CMK (cell line): ENCODE results near the gene MTX1.

Experiments
- DNase-seq: peaks from one replicate; pipeline ENCODE4 v3.0.0-alpha.2; 2010; ENCODE audit warnings: low read depth

Gene MTX1

DNA sequence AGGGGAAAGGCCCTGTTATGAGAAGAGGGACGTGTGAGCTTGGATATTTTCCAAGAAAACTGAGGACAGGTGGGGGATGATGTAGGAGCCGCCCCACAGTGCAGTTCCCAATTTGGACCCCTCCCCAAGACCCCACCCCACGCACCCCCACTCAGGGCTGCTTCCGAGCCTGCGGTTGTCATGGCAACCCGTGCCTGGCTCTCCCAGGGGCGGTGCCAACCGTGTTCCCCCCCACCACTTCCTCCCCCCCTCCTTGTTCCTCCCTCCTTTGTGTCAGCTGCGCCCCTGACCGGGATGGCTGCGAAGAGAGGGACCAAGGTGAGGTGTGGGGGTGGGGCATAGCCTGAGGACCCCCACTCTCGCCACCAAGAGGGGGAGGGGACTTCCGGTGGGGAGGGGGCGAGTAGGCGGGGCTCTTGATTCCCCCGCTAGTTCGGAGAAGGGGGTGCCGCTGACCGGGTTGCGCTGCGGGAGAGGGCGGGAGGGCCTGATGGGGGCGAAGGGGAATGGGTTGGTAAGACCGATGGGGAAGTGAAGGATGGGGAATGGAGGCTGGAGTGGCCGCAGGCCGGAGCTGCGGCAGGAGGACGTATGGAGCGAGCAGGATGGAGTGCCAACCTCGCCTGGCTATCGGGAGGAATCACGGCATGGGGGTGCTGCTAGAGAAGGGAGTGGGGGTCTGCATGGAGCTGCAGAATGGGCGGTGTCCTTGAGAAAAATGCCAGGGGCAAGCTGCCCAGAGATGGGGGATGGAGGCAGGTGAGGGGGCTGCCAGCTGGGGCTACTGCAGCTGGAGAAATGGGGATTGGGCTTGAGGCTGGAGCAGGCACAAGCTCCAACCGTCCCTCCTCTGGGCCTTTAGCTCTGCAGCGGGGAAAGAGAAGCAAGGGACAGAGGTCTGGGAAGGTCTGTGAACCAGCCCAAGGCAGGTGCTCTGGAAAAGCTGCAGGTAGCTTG, 33.9 kb upstream of the MTX1 start:
- no peak for DNase-seq

DNA sequence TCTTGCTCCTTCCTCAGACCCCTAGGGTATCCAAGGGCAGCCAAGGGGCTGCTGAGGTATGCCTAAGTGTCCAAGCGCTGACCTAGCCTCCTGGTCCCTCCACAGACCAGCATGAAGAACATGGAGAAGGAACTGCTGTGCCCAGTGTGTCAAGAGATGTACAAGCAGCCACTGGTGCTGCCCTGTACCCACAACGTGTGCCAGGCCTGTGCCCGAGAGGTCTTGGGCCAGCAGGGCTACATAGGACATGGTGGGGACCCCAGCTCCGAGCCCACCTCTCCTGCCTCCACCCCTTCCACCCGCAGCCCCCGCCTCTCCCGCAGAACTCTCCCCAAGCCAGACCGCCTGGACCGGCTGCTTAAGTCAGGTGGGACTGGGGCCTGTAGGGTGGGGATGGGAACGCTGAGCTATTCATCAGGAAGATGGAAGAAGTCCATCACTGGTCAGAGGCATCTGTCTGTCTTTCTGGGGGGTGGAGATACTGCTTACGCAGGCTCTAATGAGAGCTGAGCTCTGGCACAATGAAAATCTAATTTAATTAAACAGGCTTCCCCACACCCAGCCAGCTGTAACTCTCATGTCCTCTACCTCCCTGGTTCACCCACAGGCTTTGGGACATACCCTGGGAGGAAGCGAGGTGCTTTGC, 33.1 kb upstream of the MTX1 start:
- no peak for DNase-seq

DNA sequence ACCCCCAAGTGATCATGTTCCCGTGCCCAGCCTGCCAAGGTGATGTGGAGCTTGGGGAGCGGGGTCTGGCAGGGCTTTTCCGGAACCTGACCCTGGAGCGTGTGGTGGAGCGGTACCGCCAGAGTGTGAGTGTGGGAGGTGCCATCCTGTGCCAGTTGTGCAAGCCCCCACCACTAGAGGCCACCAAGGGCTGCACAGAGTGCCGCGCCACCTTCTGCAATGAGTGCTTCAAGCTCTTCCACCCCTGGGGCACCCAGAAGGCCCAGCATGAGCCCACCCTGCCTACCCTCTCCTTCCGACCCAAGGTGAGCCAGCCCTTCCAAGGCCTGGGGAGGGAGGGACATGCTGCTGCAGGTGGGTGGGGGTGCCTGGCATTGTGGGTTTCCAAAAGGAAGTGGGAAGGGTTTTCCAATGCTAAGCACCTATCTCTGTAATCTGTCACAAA, 32.5 kb upstream of the MTX1 start:
- DNase-seq, result no peak

DNA sequence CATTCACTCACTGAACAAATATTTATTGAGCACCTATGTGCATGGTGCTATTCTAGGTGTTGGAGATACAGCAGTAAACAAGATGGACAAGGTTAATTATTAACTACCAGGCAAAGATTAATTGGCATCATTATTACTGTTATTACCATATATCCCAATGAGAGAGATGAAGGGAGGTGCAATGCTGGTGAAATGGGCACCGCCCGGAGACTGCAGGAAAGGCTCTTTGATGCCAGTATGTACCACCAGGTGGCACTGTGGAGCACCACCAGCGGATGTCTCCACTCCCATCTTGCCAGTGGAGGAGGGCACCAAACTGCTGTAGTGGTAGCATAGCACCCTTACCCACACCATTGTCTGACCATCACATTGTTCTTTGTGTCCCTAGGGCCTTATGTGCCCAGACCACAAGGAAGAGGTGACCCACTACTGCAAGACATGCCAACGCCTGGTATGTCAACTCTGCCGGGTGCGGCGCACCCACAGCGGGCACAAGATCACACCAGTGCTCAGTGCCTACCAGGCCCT, 31.9 kb upstream of the MTX1 start:
- peak; percentile 68 for DNase-seq

DNA sequence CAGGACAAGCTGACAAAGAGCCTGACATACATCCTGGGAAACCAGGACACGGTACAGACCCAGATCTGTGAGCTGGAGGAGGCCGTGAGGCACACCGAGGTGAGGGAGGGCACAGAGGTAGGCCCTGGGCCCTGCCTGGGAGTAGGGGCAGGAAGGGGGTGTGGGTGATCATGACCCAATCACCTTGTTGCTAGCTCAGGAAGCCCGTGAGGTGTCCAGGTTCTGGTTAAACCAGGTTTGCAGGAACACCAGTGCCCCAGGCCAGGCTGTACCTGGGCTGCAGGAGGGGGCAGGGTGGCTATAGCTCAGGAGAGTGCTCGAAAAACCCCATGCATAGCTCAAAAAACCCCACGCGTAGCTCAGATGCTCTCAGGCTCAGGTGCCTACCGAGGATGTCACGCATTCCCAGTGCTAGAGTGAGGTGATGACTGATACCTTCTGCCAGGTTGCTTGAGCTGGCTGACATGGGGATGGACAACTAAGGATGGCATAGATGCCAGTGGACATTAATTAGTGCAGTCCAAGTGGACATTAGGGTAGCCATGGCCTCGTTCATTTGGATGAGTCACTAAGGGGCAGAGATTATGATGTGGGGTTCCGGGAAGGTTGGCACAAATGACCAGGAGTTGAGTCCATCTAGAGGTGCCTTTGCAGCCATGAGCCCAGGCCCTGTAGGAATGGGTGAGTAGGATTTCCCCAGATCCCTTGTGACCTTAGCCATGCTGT, 31.1 kb upstream of the MTX1 start:
- DNase-seq, result no peak

DNA sequence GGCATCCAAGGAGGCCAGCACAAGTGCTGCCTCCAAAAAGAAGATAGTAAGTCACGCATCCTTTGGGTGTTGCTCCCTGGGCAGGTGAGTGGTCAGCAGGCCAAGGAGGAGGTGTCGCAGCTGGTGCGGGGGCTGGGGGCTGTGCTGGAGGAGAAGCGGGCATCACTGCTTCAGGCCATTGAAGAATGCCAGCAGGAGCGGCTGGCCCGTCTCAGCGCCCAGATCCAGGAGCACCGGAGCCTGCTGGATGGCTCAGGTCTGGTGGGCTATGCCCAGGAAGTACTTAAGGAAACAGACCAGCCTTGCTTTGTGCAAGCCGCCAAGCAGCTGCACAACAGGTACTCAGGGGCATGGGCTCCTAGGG, 30.6 kb upstream of the MTX1 start:
- no peak for DNase-seq

DNA sequence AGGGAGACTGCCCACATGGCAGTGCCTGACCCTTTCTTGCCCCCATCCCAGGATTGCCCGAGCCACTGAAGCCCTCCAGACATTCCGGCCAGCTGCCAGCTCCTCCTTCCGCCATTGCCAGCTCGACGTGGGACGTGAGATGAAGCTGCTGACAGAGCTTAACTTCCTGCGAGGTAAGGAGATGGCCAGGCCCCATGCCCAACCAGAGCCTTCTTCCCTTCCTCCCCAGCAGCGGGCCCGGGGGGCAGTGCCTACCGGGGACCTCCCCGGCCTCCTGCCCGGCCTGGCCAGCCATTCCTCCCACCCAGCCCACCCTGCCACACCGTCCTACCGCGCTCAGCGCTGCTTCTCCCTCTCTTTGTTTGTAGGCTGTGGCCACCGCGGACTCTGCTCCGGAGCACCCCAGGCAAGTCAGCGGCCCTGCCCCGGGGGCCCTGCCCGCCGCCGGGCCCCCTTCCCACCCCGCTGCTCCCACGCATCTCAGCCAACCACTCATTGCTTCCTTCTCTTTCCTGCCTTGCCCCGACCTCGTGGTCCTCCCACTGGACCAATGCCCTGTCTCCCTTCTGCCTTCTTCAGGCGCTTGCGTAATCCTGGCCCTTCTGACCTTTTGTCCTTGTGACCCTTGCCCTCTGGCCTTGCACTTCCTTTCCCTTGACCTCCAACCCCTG, 29.9 kb upstream of the MTX1 start:
- DNase-seq, result no peak

DNA sequence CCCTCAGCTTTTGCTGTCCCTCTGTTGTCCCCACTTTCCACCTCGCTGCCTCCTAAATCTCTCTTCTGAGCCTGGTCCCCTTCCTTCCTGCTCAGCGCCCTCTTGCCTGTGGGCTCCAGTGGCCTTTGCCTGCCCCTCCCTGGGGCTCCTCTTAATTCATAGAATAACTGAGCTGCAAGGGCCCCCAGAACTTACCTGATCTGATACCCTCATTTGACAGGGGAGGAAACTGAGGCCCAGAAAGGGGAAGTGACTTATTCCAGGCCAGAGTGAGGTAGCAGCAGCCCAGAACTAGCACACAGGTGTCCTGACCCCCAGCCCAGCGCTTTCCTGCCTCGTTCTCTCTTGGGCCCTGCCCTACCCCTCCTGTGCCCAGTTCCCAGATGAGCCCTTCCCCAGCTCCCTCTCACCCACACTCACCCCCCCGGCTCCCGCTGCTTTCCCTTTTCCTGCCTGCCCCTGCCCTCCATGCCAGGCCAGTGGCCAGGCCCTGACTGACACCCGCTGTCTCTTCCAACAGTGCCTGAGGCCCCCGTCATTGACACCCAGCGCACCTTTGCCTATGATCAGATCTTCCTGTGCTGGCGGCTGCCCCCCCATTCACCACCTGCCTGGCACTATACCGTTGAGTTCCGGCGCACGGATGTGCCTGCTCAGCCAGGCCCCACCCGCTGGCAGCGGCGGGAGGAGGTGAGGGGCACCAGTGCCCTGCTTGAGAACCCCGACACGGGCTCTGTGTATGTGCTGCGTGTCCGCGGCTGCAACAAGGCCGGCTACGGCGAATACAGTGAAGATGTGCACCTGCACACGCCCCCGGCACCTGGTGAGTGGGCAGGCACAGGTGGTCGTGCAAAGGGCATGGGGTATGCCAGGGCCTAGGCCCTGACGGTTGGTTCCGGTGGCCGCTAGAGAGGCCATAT, 29.1 kb upstream of the MTX1 start:
- no peak for DNase-seq

DNA sequence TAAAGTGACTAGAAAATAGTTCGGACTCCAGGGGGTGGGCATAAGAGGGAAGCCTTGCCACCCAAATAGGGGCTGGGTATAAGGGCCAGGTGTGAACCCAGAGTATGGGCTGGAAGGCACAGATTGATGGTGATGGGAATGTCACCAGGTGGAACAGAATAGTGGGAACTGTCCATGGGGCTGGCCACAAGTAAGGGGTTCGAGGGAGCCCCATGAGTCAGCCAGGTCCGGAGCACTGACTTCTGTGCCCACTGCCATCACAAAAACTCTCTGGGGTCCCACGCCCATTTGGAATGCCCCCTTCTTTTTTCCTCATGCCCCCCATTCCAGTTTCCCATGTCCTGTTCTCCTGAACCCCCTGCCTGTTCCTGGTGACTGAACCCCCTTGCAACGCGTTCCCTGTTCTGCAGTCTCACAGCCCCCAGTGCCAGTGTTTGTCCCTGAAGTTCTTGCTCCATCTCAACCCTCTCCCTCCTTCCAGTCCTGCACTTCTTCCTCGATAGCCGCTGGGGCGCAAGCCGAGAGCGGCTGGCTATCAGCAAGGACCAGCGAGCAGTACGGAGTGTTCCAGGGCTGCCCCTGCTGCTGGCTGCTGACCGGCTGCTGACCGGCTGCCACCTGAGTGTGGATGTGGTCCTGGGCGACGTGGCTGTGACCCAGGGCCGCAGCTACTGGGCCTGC, 27.0 kb upstream of the MTX1 start:
- no peak for DNase-seq

DNA sequence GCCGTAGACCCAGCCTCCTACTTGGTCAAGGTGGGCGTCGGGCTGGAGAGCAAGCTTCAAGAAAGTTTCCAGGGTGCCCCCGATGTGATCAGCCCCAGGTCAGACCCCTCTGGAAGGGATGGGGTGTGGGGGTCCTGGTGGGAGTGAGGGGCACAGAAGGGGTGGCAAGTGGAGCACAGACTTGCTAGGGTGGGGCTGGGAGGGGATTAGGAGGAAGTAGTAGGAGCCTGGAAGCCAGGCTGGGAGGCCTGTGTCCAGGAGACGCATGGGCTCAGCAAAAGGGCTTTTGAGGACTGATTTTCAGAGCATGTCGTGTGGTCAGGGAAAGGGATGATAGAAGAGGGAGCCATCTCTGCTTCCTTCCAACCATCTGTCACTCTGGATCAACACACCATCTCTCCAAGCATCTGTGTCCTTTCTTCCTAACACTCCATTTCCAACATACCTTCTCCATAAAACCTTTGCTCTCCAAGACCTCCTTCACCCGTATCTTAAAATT, 26.4 kb upstream of the MTX1 start:
- DNase-seq, result no peak

DNA sequence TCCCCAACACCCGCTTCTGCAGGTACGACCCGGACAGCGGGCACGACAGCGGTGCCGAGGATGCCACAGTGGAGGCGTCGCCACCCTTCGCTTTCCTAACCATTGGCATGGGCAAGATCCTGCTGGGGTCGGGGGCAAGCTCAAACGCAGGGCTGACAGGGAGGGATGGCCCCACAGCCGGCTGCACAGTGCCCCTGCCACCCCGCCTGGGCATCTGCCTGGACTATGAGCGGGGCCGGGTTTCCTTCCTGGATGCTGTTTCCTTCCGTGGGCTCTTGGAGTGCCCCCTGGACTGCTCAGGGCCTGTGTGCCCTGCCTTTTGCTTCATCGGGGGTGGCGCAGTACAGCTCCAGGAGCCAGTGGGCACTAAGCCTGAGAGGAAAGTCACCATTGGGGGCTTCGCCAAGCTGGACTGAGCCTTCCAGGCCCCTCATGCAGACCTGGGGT, 24.7 kb upstream of the MTX1 start:
- DNase-seq, result no peak

DNA sequence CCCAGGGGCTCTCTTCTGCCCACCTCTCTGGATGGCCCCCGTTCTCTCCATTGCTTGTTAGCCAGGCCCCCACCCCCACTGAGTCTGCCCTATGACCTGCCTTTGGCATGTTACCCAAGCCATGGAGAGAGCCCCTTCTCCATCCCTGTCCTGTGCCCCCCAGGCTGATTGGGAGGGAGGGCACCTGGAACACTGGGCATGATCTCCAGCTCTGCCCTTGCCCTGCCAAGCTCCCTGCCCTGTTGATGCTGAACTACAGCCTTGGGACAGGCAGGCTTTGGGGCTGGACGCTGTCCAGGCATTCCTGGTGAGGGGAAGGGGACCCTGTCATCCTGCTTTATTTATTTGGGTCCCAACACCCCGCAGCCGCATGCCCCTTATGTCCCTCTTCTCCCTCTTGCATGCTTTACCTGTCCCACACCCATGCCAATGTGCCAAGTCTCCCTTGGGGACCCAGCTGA, 24.1 kb upstream of the MTX1 start:
- no peak for DNase-seq

DNA sequence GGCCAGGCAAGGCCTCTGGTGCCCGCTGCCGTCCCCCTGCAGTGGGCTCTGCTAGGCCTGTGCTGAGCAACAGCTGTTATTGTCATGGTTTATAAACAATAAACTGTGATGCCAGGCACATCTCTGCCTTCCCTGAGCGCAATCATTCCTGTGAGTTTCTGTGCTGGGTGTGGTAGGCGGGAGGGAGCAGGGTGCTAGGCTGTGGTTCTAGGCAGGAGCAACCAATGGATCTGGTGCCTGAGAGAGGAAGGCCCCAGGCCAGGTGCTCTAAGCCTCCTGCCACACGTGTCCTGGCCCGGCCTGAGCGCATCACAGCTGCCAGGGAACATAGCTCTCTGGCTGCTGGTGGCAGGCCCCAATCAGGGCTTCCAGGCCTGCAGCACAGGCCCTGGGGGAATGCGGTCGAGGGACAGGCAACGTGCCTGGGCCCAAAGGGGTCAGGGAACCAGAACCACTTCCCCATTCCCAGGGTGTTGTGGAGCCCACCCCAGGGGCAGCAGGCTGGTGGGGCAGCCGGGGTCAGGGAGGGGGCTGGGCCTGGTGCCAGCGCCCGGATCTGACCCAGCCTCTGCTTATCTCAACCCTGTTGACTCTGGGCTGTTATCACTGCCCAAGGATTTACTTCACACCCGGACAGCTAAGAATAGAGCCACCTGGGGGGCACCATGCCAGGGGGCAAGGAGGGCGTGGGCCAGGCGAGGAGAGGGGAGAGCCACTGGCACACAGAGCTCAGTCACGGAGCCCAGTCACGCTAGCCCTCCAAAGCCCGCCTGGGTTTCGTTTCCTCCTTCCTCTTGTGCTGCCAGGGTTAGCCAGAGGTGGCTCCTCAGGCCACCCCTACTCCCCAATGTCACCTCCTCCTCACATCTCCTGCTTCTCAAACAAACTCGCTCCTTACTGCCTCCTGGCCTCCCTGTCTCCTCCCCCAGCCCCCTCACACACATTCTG, 23.4 kb upstream of the MTX1 start:
- DNase-seq, result peak; percentile 68

DNA sequence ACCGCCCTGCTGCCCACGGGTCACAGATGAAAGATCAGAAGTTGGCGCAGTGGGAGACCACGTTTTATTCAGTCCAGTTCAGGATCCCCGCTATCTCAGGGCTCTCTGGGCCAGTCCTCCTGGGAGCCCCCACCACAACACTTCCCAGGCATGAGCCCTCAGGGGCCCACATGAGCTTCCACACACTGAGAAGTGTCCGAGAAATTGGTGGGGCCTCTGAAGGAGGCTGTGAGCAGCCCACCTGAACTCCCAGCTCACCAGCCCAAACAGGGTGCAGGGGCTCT, 22.8 kb upstream of the MTX1 start:
- no peak for DNase-seq

DNA sequence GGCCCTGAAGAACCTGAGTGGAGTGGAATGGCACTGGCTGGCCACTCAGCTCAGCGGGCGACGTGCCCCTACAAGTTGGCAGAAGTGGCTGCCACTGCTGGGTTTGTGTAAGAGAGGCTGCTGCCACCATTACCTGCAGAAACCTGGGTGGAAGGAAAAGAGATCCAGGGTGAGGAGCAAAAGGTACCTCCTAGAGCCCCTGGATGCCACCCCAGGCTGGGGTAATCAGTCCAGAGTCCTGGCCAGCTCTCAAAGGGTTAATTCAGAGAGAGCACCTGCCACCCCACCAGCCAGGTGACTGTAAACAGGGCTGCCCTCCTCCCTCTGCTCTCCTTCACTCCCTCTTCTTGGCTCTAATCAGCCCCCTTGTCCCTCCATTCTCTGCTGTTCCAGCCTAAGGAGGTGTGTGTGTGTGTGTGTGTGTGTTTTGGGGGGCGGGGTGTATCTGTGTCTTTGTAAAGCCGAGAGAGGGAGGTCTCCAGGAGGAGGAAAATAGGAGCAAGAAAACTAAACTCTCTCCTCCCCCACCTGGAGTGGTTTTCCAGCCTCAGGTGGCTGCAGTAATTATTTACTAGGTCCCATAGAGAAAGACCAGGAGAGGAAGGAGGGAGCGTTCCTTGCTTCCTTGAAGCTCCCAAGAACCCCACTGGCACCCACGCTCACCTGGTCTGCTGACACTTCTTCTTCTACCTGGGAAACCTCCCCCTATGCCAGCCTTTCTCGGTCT, 22.3 kb upstream of the MTX1 start:
- DNase-seq, result no peak

DNA sequence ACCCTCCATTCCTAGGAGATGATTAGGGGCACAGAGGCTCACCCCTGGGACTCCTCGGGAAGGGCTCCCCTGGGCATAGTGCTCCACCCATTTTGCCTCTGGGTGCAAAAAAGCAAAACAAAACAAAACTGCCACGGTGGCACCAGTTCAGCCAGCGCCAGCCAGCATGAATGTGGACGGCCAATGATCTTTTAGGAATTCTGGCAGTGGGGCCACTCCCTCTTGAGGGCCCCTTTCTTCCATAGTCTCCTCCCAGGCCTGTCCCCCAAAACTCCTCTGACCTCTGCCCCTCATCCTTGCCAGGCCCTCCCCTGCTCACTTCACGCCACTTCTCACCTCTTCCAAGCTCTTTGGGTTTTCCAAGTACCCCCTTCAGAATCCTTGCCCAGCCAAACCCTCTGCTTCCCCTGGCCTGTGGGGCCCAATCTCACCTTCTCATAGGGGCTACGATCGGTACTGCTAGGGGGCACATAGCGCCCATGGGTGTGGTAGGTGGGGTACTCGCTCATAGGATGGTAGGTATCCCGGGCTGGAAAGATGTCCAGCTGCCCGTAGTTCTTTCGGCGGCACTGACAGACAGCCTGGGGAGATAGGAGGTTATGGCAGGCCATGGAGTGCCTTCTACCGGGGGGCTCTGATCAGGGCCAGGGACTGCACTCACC, 21.6 kb upstream of the MTX1 start:
- no peak for DNase-seq

DNA sequence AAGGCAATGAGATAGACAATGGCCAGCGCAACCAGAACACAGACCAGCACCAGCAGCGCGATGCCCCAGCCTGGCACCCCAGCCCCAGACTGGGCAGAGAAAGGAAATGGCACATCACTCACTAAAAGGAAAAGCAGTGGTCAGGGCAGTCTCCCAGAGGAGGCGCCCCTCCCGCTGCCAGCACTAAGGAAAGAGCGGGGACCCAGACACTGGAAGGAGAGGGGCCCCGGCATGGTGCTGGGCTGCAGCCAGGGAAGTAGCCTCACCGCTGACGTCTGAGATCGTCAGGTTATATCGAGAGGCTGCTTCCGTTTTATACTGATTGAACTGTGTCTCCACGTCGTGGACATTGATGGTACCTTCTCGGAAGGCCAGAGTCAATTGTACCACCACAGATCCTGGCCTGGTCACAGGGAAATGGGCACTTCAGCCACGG, 21.0 kb upstream of the MTX1 start:
- DNase-seq, result no peak

DNA sequence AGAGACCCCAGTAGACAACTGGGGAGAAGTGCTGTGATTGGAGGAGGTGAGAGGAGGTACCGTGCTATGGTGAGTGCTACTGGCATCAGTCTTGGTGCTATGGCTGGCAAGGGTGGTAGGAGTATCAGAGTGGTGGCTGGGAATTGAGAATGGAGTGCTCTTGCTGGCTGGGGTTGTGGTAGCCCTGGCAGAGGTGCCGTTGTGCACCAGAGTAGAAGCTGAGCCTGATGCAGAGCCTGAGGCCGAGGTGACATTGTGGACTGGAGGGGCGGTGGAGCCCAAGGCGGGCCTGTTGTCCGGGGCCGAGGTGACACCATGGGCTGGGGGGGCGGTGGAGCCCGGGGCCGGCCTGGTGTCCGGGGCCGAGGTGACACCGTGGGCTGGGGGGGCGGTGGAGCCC, 20.2 kb upstream of the MTX1 start:
- no peak for DNase-seq
